KMS-11 (cell line): ENCODE measurements around the gene INO80D.
"Not testable (repeated sequence)": the region's sequence is repeated elsewhere in the genome, so short reads cannot be mapped to it uniquely, and the experiment has no call there.

Source experiments
- H2AFZ ChIP-seq: fragments of 200-600 bp; sonication (generic); 2 replicates; pipeline ENCODE4 v1.6.1; 2016; ENCODE audit warnings: antibody characterized with exemption, mixed run types, low read depth
- H3K27ac ChIP-seq: fragments of 200-600 bp; sonication (generic); 2 replicates; pipeline ENCODE4 v1.6.1; 2016; ENCODE audit warnings: mild to moderate bottlenecking, mixed run types
- H3K27me3 ChIP-seq: fragments of 200-600 bp; sonication (generic); 2 replicates; pipeline ENCODE4 v1.6.1; 2017; ENCODE audit warnings: mild to moderate bottlenecking, low read depth, mixed run types, moderate library complexity; ENCODE audit not compliant: insufficient read depth
- H3K36me3 ChIP-seq: fragments of 200-600 bp; sonication (generic); 2 replicates; pipeline ENCODE4 v1.6.1; 2017; ENCODE audit warnings: mild to moderate bottlenecking, mixed run types; ENCODE audit not compliant: insufficient read depth
- H3K4me1 ChIP-seq: fragments of 200-600 bp; sonication (generic); 2 replicates; pipeline ENCODE4 v1.6.1; 2016; ENCODE audit warnings: mild to moderate bottlenecking, low read depth, mixed run types; ENCODE audit not compliant: poor library complexity, severe bottlenecking
- H3K4me2 ChIP-seq: fragments of 200-600 bp; sonication (generic); 2 replicates; pipeline ENCODE4 v1.7.0; 2016; ENCODE audit warnings: mild to moderate bottlenecking, mixed run types
- H3K4me3 ChIP-seq: fragments of 200-600 bp; sonication (generic); IDR thresholded peaks from 2 replicates; pipeline ENCODE4 v1.6.1; 2017; ENCODE audit warnings: low read depth, low read length, mixed read lengths; ENCODE audit not compliant: insufficient read depth
- H3K79me2 ChIP-seq: fragments of 200-600 bp; sonication (generic); 2 replicates; pipeline ENCODE4 v1.6.1; 2016; ENCODE audit warnings: low read depth, mixed run types; ENCODE audit not compliant: insufficient read depth
- H3K9ac ChIP-seq: fragments of 200-600 bp; sonication (generic); 2 replicates; pipeline ENCODE4 v1.6.1; 2016; ENCODE audit warnings: mild to moderate bottlenecking, mixed run types
- H4K20me1 ChIP-seq: fragments of 200-600 bp; sonication (generic); 2 replicates; pipeline ENCODE4 v1.6.1; 2016; ENCODE audit warnings: mild to moderate bottlenecking, mixed run types; ENCODE audit not compliant: insufficient read depth
- TF ChIP-seq, protein P1 (sequence below): fragments of 200-600 bp; sonication (generic); conservative IDR thresholded peaks from 2 replicates; pipeline ENCODE4 v1.6.1; 2017; ENCODE audit warnings: low read depth, mild to moderate bottlenecking, antibody characterized with exemption, low read length, moderate library complexity, mixed read lengths

INO80D gene

DNA sequence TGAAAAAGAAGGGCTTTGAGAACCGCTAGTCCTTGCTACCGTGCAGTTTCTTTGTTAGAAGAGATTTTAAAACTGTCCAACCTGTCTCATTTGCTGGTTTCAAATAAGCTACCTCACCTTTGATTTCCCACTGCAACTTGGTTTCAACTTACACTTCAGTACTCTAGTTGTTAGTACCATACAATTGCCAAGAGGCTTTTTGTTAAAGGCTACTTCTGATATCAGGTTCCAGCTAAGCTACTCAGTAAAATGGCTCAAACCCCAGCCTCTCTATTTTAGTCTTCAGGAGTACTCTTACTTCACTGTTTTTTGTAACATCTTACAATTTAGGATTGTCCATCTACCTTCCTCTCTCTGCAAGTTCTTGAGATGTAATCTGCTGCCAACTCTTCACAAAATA is 91.6 kb downstream of the INO80D start:
- Histone ChIP-seq H4K20me1 (no peaks in the 10 kb centered on the region), H3K4me2 (no peak overlapping the region), H3K4me1 (no peaks in the 10 kb centered on the region), H3K4me3 (no peak overlapping the region), H3K9ac (no peak overlapping the region), H3K36me3 (no peaks in the 10 kb centered on the region), H2AFZ (no peak overlapping the region), H3K27me3 (no peaks in the 10 kb centered on the region), H3K79me2 (no peaks in the 10 kb centered on the region), H3K27ac (no peak overlapping the region)
- TF ChIP-seq, protein P1, sequence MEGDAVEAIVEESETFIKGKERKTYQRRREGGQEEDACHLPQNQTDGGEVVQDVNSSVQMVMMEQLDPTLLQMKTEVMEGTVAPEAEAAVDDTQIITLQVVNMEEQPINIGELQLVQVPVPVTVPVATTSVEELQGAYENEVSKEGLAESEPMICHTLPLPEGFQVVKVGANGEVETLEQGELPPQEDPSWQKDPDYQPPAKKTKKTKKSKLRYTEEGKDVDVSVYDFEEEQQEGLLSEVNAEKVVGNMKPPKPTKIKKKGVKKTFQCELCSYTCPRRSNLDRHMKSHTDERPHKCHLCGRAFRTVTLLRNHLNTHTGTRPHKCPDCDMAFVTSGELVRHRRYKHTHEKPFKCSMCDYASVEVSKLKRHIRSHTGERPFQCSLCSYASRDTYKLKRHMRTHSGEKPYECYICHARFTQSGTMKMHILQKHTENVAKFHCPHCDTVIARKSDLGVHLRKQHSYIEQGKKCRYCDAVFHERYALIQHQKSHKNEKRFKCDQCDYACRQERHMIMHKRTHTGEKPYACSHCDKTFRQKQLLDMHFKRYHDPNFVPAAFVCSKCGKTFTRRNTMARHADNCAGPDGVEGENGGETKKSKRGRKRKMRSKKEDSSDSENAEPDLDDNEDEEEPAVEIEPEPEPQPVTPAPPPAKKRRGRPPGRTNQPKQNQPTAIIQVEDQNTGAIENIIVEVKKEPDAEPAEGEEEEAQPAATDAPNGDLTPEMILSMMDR: no peak

DNA sequence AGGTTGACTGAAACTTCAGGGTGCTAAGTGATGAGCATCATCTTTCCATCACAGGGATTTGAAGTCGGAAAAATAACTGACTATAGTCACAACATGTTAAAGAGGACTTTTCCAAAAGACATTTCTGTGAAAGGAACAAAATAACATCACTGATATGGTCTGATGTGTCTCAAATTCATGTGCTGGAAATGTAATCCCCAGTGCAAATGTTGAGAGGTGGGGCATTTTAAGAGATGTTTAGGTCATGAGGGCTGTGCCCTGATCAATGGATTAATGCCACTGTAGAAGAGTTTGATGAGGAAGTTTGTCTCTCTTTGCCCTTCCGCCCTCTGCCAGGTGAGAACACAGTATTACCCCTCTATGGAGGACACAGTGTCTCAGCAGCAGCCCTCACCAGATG is 95.9 kb downstream of the INO80D start:
- H3K27ac ChIP-seq: no peak overlapping the region

DNA sequence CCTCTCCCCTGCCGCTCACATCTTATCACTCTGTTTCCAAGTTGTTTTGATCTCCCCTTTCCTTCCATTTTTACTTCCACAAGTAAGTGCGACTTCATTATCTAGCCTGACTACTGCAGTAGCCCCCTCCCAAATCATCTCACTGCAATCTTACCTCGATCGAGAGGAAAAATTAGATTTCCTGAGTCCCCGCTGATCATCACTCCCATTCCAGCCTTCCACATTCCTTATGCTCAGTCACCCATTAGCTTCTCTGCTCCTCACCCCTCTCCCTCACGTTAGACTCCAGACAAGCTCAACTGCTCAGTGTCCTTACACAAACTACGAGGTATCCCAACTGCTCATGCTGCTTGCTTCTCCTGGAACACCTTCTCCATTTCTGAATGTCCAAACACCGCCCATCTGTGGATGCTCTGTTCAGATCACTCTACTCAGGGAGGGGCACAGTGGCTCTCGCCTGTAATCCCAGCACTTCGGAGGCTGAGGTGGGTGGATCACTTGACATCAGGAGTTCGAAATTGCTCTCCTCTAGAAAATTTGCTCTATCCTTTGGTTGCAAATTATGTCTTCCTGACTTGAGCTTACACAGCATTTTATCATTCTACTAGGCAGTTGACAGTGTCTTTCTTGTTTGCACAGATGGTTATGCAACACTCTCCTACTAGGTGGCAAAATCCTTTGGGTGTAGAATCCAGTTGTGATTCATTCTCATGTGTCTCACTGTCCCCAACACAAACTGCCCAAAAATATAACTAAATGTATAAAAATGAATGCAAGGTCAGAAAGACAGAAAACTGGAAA is 96.5 kb downstream of the INO80D start:
- H3K4me2 ChIP-seq: no peak overlapping the region
- no peaks in the 10 kb centered on the region for H3K36me3 ChIP-seq
- no peak overlapping the region for H3K9ac ChIP-seq
- H4K20me1 ChIP-seq: no peaks in the 10 kb centered on the region
- peaks cover 11% of the 10 kb centered on the region for H3K4me1 ChIP-seq
- no peaks in the 10 kb centered on the region for H3K27me3 ChIP-seq
- no peaks in the 10 kb centered on the region for H3K79me2 ChIP-seq
- TF ChIP-seq, protein P1: no peak
- no peak overlapping the region for H3K4me3 ChIP-seq
- H3K27ac ChIP-seq: no peak overlapping the region
- no peak overlapping the region for H2AFZ ChIP-seq

More for the DNA sequence above, 95.9 kb downstream of the INO80D start:
- H3K4me1 ChIP-seq: peaks cover 6% of the 10 kb centered on the region
- no peak overlapping the region for H3K9ac ChIP-seq
- H4K20me1 ChIP-seq: no peaks in the 10 kb centered on the region
- H3K79me2 ChIP-seq: no peaks in the 10 kb centered on the region
- H3K27me3 ChIP-seq: no peaks in the 10 kb centered on the region
- no peaks in the 10 kb centered on the region for H3K36me3 ChIP-seq
- TF ChIP-seq, protein P1: no peak
- H3K4me2 ChIP-seq: no peak overlapping the region
- no peak overlapping the region for H2AFZ ChIP-seq
- no peak overlapping the region for H3K4me3 ChIP-seq

DNA sequence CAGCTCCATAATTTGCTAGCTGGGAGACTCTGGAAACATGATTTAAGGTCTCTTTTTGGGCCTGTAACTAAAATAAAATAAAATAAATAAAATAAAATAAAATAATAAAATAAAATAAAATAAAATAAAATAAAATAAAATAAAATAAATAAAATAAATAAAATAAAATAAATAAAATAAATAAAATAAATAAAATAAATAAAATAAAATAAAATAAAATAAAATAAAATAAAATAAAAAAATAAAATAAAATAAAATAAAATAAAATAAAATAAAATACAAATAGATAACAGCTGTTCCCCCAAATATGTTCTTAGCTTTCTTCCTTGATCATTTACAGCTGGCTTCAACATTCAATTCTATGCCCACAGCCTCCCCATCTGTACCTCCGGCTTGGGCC is 97.3 kb downstream of the INO80D start:
- not testable (repeated sequence) for H4K20me1 ChIP-seq, H3K4me2 ChIP-seq, H2AFZ ChIP-seq, H3K36me3 ChIP-seq, H3K9ac ChIP-seq, H3K4me3 ChIP-seq, H3K27me3 ChIP-seq, H3K27ac ChIP-seq, H3K79me2 ChIP-seq
- H3K4me1 ChIP-seq: peaks cover 16% of the 10 kb centered on the region

DNA sequence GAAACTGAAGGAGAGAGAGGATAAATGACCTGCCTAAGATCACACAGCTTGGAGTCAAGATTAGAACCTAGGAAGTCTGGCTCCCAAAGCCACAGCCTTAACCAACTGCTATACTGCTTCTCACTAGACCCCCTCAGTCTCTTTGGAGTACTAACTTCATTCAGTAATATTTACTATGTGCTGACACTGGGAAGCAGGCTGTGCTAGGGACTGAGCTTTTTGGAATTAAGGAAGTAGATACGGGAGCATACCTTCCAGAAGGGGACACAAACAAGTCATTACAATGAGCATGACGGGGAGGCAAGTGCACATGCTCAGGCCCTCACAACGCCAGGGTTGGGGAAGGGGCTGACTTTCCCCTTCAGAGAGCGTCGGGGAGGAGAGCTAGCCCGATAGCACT is 97.7 kb downstream of the INO80D start:
- Histone ChIP-seq H3K79me2 (no peaks in the 10 kb centered on the region), H3K36me3 (no peaks in the 10 kb centered on the region), H2AFZ (no peak overlapping the region)

DNA sequence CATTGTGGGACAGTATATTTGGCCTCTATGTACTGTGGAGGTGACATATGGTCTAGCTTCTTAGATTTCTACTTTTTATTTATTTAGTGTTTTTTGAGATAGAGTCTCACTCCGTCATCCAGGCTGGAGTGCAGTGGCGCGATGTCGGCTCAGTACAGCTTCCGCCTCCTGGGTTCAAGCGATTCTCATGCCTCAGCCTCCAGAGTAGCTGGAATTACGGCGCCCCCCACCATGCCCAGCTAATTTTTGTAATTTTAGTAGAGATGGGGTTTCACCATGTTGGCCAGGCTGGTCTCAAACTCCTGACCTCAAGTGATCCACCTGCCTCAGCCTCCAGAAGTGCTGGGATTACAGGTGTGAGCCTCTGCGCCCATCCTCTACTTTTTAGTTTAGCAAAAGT is 99.6 kb downstream of the INO80D start:
- H2AFZ ChIP-seq, H3K9ac ChIP-seq, H3K27ac ChIP-seq, H3K4me2 ChIP-seq, H3K79me2 ChIP-seq, H3K27me3 ChIP-seq, H4K20me1 ChIP-seq, H3K36me3 ChIP-seq, H3K4me3 ChIP-seq: not testable (repeated sequence)
- peaks cover 20% of the 10 kb centered on the region for H3K4me1 ChIP-seq

More for the DNA sequence above, 97.7 kb downstream of the INO80D start:
- no peak overlapping the region for H3K4me2 ChIP-seq
- H3K9ac ChIP-seq: no peak overlapping the region
- H3K27me3 ChIP-seq: no peaks in the 10 kb centered on the region
- no peak overlapping the region for H3K4me3 ChIP-seq
- no peak overlapping the region for H3K27ac ChIP-seq
- peaks cover 20% of the 10 kb centered on the region for H3K4me1 ChIP-seq
- TF ChIP-seq, protein P1: no peak
- no peaks in the 10 kb centered on the region for H4K20me1 ChIP-seq
